ENCODE measurements around the gene ODAD2.

Gene ODAD2

DNA sequence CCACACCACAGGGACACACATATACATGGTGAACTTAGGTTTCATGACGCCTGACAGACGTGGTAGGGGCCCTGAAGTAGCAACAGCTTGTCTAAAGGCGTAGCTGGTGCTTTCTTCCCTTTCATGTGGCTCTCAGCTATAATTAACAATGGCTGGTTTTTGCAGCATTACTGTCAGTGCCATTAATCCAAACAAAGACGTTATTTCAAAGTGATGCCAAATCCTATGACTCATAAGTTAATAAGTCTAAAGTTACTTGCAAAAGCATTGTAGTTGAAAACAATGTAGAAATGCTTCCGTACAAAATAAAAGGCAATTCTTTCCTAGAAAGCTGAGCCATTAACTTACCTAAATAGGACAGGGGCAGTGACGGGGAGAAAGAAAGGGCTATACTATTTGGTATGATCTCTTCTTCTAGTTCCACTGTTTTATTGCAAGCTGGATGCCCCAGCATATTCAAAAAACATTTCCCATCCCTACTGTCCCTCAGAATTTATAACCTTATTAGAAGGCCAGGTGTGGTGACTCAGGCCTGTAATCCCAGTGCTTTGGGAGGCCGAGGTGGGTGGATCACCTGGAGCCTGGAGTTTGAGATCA is 105.4 kb downstream of the ODAD2 start:
- no peak overlapping the region for H3K4me3 ChIP-seq (ENCODE audit: low read depth, low read length)
- in situ Hi-C loops (cut with HindIII; ENCODE audit: low sequenced_read_pairs) = no loop called here
- DNase-seq (ENCODE audit: low read depth) = no peak
- TF ChIP-seq, protein P1, sequence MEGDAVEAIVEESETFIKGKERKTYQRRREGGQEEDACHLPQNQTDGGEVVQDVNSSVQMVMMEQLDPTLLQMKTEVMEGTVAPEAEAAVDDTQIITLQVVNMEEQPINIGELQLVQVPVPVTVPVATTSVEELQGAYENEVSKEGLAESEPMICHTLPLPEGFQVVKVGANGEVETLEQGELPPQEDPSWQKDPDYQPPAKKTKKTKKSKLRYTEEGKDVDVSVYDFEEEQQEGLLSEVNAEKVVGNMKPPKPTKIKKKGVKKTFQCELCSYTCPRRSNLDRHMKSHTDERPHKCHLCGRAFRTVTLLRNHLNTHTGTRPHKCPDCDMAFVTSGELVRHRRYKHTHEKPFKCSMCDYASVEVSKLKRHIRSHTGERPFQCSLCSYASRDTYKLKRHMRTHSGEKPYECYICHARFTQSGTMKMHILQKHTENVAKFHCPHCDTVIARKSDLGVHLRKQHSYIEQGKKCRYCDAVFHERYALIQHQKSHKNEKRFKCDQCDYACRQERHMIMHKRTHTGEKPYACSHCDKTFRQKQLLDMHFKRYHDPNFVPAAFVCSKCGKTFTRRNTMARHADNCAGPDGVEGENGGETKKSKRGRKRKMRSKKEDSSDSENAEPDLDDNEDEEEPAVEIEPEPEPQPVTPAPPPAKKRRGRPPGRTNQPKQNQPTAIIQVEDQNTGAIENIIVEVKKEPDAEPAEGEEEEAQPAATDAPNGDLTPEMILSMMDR (IDR thresholded peaks at IDR 0.05; ENCODE audit: low read depth, low read length, missing control alignments) = no peak

DNA sequence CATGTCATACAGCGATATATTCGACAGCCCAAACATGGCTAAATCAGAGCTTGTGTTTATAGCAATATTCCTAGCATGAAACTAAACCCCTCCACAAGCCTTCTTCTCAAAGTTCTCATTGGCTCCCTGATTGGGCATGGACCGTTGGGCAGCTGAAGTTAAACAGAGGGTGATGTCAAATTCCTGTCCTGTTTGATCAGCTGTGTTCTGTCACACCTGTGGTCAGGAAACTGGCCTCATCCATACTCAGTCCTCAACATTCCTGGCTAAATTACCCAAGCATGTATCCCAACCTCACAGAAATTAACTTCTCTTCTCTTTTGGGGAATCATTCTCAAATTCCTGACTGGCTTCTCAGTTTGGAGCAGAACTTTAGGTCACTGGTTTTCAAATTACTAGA is 107.9 kb downstream of the ODAD2 start:
- TF ChIP-seq, protein P1 (IDR thresholded peaks at IDR 0.05; ENCODE audit: low read depth, low read length, missing control alignments) = no peak
- H3K4me3 ChIP-seq (ENCODE audit: low read depth, low read length) = no peak overlapping the region
- DNase-seq (ENCODE audit: low read depth) = no peak
- in situ Hi-C loops (cut with HindIII; ENCODE audit: low sequenced_read_pairs) = no loop called here

DNA sequence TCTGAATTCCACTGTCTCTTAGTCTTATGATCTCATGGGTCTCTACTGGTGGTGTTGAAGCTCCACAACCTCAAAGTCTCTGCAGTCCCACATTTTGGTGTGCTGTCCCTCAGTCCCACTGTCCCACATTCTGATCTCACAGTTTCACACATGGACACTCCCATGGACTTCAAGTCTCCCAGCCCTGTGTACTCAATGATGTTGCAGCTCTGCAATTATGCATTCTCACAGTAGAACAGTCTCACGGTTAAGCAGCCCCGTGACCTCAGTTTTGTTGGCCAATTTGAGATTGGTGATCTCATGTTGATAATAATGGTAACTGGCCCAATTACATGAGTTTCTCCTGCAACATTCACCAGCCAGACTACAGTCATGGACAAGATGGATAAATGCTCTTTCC is 109.4 kb downstream of the ODAD2 start:
- no peak for DNase-seq (ENCODE audit: low read depth)
- in situ Hi-C loops (cut with HindIII; ENCODE audit: low sequenced_read_pairs) = no loop called here
- H3K4me3 ChIP-seq (ENCODE audit: low read depth, low read length) = no peak overlapping the region
- TF ChIP-seq, protein P1 (IDR thresholded peaks at IDR 0.05; ENCODE audit: low read depth, low read length, missing control alignments) = no peak

DNA sequence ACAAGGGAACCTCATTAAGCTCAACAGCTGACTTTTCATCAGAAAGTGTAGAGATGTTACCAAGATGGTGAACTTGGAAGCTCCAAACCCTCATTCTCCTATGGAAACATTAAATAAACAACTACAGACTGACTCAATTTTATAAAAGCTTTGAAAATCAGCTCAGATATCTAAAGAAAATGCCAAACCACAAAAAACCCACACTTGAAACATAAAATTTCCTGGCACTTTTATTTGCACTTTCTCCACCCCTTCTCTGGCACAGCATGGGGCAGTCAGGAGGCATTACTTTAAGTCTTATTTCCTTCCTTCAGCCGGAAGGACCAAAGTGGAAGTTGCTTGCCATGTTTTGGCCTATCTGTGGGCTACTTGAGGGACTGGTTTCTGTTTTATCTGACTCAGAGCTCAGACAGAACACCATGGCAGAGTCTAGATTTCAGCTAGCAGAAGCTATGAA is 114.7 kb downstream of the ODAD2 start:
- DNase-seq (ENCODE audit: low read depth) = peak; percentile 15
- H3K4me3 ChIP-seq (ENCODE audit: low read depth, low read length) = no peak overlapping the region
- TF ChIP-seq, protein P1 (IDR thresholded peaks at IDR 0.05; ENCODE audit: low read depth, low read length, missing control alignments) = no peak
- in situ Hi-C loops (cut with HindIII; ENCODE audit: low sequenced_read_pairs) = no loop called here

DNA sequence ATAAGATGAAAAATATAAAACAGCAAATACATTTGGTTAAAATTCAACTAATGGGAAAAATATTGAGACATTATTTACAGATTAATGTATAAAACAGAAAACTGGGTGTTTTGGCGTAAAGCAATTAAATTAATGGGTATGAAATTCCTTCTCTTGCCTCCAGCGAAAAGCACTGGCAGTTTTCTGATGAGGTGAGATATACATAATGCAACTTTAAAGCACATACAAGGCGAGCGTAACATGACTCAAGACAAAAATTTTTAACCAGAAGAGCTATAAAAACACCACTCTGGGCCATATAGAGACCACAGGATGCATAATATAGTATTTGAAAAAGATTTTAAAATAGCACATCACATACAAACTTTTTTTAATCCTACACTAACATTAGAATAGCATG is 120.6 kb downstream of the ODAD2 start:
- no peak overlapping the region for H3K4me3 ChIP-seq (ENCODE audit: low read depth, low read length)
- in situ Hi-C loops (cut with HindIII; ENCODE audit: low sequenced_read_pairs) = no loop called here
- TF ChIP-seq, protein P1 (IDR thresholded peaks at IDR 0.05; ENCODE audit: low read depth, low read length, missing control alignments) = no peak
- DNase-seq (ENCODE audit: low read depth) = no peak

DNA sequence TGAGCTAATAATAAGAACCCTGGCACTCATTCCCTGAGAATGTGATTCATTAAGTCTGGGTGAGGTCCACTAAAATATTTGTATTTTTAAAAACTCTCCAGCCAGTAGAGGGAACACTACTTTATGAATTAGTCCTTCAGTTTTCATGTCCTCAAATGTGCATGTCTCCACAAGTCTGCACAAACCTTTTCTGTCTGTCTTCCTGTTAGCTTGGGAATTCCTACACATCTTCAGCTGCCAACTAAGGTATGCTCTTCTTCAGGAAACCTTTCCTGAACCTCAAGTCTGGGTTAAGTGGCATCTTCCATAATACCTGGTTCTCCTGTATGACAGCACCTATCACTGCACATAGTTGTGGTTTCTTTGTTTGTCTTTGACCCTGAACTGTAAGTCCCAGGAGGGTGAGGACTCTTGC is 133.7 kb downstream of the ODAD2 start:
- no peak overlapping the region for H3K4me3 ChIP-seq (ENCODE audit: low read depth, low read length)
- DNase-seq (ENCODE audit: low read depth) = no peak
- TF ChIP-seq, protein P1 (IDR thresholded peaks at IDR 0.05; ENCODE audit: low read depth, low read length, missing control alignments) = no peak
- in situ Hi-C loops (cut with HindIII; ENCODE audit: low sequenced_read_pairs) = no loop called here
